Uterus (tissue), 2 donors: ENCODE results near the gene FAM240A.

Experiments used
- POLR2A ChIP-seq, 2 donors: fragments of 450-650 bp; IDR thresholded peaks; one replicate each; pipeline ENCODE4 v1.6.1; 2016; ENCODE audit warnings: antibody characterized with exemption in 2 of 2, mild to moderate bottlenecking in 1 of 2, moderate library complexity in 1 of 2
- TF ChIP-seq, protein P1 (sequence below), 4 experiments: fragments of 200-600 bp in 2 of 4; fragments of 450-650 bp in 2 of 4; sonication (generic) in 2 of 4; IDR thresholded peaks; one replicate each; pipeline ENCODE4 v1.5.1; 2016 to 2019; ENCODE audit warnings: antibody characterized with exemption in 4 of 4, mild to moderate bottlenecking in 2 of 4, moderate library complexity in 1 of 4

DNA sequence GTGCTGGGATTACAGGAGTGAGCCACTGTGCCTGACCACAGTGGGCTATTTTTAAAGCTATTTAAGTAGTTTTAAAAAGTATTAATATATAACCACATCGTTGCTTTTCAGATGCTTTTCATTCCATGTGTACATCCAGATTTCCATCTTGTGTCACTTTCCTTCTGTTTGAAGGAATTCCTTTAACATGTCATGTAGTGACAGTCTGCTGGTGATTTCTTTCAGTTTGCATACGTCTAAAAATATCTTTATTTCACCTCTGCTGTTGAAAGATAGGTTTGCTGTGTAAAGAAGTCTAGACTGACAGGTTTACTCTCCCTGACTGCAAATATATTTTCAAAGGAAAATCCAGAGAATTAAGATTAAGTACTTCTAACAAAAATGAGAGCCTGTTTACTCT, 12.2 kb downstream of the FAM240A start:
- TF ChIP-seq, protein P1, sequence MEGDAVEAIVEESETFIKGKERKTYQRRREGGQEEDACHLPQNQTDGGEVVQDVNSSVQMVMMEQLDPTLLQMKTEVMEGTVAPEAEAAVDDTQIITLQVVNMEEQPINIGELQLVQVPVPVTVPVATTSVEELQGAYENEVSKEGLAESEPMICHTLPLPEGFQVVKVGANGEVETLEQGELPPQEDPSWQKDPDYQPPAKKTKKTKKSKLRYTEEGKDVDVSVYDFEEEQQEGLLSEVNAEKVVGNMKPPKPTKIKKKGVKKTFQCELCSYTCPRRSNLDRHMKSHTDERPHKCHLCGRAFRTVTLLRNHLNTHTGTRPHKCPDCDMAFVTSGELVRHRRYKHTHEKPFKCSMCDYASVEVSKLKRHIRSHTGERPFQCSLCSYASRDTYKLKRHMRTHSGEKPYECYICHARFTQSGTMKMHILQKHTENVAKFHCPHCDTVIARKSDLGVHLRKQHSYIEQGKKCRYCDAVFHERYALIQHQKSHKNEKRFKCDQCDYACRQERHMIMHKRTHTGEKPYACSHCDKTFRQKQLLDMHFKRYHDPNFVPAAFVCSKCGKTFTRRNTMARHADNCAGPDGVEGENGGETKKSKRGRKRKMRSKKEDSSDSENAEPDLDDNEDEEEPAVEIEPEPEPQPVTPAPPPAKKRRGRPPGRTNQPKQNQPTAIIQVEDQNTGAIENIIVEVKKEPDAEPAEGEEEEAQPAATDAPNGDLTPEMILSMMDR (IDR thresholded peaks at IDR 0.05), result no peak
- TF ChIP-seq POLR2A (IDR thresholded peaks at IDR 0.05), result no peak
